Fibroblast of villous mesenchyme (primary cell): Measurements from ENCODE around the gene UVRAG. TPM values are rescaled to one million over a fixed set of nuclear protein-coding genes. Genes with fewer than 3 reads are reported as not detected.

Experiments used
- DNase-seq: peaks from one replicate; pipeline ENCODE4 v3.0.0-alpha.2; 2010; ENCODE audit warnings: low read depth
- H3K4me3 ChIP-seq: 2 replicates; pipeline ENCODE4 v1.5.1; 2011; ENCODE audit warnings: low read depth, mild to moderate bottlenecking, low read length
- CTCF ChIP-seq: IDR thresholded peaks from 2 replicates; pipeline ENCODE4 v1.5.1; 2012; ENCODE audit warnings: low read depth, mild to moderate bottlenecking, low read length; ENCODE audit not compliant: insufficient read depth
- total RNA-seq: library from RNA; depleted of rRNA; stranded (reverse); fragments of >200 nt; gene quantifications from 2 replicates; pipeline ENCODE4 v1.2.3, GENCODE V29; 2012

The UVRAG gene
- total RNA-seq, 1 donor, result 37.1 TPM

GRCh38 chr11:76008474-76008873, 193.5 kb downstream of the UVRAG start:
- TF ChIP-seq CTCF, result no peak
- H3K4me3 ChIP-seq, result no peak overlapping the region
- no peak for DNase-seq

- TF ChIP-seq CTCF, result no peak
- no peak overlapping the region for H3K4me3 ChIP-seq
- no peak for DNase-seq
These were observed 195.0 kb downstream of the UVRAG start for GRCh38 chr11:76010051-76010450.

- no peak for TF ChIP-seq CTCF
- no peak overlapping the region for H3K4me3 ChIP-seq
- no peak for DNase-seq
These were observed 198.5 kb downstream of the UVRAG start for GRCh38 chr11:76013526-76013925.

- TF ChIP-seq CTCF, result no peak
- no peak overlapping the region for H3K4me3 ChIP-seq
- peak; percentile 62 for DNase-seq
These were observed 208.4 kb downstream of the UVRAG start for GRCh38 chr11:76023236-76024068.

- no peak overlapping the region for H3K4me3 ChIP-seq
- no peak for TF ChIP-seq CTCF
These were observed 210.1 kb downstream of the UVRAG start for GRCh38 chr11:76025068-76025467.

GRCh38 chr11:76025817-76026216, 210.8 kb downstream of the UVRAG start:
- TF ChIP-seq CTCF, result no peak
- no peak for DNase-seq
- no peak overlapping the region for H3K4me3 ChIP-seq

More at GRCh38 chr11:76025068-76025467, 210.1 kb downstream of the UVRAG start:
- peak; percentile 85 for DNase-seq
